GM18870 (cell line): ENCODE measurements around the gene HDAC5.

Source experiments
- ATAC-seq: cut with Tn5 transposase; IDR thresholded peaks from one replicate; pipeline ENCODE4 v1.9.1; 2021; ENCODE audit warnings: moderate library complexity; ENCODE audit not compliant: unreplicated experiment

HDAC5 gene

GRCh38 chr17:44091200-44091997 lies 32.0 kb downstream of the HDAC5 start:
- no peak for ATAC-seq

DNA sequence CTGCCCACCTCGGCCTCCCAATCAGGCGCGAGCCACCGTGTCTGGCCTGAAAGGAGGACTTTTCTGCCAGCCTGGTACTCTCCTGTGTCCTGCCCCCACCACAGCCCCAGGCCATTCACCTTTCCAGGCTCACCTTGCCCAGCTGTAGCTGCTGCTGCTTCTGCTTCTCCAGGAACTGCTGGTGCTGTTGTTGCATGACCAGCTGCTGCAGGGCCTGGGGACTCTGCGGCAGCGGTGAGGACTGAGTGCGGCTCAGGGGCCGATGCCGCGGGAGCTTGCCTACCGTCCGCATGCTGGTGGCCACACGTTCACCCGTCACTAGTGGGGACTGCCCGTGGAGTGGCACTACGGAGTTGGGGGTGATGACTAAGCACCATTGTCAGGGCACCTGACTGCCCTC lies 35.2 kb downstream of the HDAC5 start:
- ATAC-seq = no peak

- no peak for ATAC-seq
These were observed 36.1 kb downstream of the HDAC5 start for GRCh38 chr17:44087319-44087718.

- no peak for ATAC-seq
These were observed 36.8 kb downstream of the HDAC5 start for GRCh38 chr17:44086364-44087311.

GRCh38 chr17:44085908-44086307 lies 37.5 kb downstream of the HDAC5 start:
- no peak for ATAC-seq

DNA sequence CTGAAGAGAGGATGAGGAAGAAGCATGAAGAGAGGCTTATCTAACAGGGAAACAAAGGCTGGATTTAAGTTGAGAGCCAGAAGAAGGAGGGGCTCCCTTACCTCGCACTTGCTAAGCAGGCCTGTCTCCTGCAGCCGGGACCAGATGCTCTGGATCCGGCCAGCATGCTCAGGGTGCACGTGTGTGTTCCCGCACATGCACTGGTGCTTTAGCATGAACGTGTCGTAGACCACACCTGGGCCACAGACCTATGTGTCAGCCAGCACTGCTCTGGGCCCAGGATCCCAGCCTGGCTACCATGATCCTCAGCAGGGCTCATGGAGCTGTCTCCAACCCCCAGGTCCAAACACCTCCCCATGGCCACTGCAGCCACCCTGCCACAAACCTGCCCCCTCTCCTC lies 38.5 kb downstream of the HDAC5 start:
- no peak for ATAC-seq

DNA sequence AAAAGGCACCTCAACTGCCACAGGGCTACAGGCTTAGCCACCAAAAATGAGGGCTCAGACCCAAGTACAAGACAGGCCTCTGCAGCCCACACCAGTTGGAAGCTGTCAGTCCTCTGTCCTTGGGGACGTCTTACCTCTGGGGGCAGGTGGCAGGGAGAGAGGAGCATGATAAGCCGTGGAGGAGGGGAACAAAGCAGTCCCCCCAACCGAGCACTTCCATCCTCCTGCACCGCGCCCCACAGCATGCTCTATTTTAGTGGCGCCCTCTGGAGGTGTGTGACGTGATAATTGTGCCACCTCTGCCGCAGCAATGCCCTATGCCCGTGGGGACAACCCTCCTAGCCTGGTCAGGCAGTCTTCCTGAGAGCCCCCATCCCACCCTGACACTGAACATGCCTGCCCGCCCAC lies 39.3 kb downstream of the HDAC5 start:
- ATAC-seq = no peak

- no peak for ATAC-seq
These were observed 40.1 kb downstream of the HDAC5 start for GRCh38 chr17:44083250-44083849.

GRCh38 chr17:44082256-44082927 lies 41.0 kb downstream of the HDAC5 start:
- no peak for ATAC-seq

- ATAC-seq = no peak
These were observed 41.8 kb downstream of the HDAC5 start for GRCh38 chr17:44081681-44082080.

- ATAC-seq = no peak
These were observed 43.3 kb downstream of the HDAC5 start for GRCh38 chr17:44079877-44080821.

DNA sequence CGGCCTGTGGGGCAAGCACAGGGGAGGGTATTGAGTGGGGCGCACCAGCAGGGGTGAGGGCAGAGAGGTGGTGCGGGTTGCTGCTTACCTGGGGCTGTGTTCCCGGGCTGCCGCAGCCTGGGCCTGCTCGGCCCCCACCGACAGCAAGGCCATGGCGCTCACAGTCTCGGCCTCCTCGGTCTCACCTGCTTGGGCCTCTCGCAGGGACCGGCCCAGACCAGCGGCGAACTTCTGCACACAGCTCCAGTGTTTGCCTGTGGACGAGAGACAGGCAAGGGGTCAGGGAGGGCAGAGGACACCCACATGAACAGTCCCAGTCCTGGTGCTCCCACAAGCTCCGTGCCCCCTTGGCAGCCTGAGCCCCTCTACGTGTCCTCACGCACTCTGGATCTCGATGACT lies 45.0 kb downstream of the HDAC5 start:
- no peak for ATAC-seq

- ATAC-seq = no peak
These were observed 45.9 kb downstream of the HDAC5 start for GRCh38 chr17:44077595-44077909.

GRCh38 chr17:44076716-44077594 lies 46.5 kb downstream of the HDAC5 start:
- no peak for ATAC-seq

GRCh38 chr17:44075598-44076293 lies 47.7 kb downstream of the HDAC5 start:
- ATAC-seq = no peak

DNA sequence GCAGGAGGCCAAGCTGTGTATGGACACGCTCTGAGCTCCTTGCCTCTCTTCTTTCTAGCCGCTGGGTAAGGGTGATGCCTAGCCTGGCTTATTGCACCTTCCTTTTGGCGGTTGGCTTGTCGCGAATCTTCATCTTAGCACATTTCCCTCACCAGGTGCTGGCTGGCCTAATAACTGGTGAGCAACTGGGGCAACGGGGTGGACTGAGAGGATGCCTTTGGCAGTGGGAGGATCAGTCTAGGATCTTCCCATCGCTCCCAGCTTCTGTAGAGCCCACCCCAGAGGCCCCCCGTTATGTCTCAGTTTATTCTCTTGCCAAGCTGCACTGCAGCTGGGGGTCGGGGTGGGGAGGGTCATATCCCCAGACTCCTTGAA lies 48.5 kb downstream of the HDAC5 start:
- ATAC-seq = no peak

DNA sequence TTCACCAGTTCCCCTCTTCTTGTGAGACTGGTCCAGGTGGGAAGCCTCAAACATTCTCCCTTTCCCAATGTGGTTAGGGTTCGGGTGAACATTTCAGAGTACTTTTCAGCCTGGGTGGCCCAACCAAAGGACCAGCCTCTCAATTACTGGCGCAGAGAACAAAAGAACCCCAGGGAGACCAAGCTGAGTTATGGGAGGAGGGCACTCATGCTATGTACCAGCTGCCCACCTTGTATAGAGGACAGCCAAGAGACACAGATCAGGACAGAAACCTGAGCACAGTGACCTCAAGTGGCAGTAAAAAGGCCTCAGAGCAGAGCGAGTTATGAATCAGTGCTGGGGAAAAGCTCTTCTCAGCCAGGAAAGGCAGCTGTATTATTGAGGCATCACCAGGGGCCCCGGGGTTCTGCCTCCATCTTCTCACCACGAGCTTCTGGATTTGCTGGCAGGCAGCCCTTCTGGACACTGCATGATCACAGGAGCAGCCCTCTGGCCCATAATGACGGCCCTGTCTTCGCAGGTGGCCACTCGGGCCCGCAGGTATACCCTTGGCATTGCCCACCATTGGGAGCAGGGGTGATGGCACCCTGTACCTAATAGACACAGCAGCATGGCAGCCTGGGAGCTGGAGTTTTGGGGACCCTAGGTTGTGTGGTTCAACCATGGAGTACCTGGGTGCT lies 49.1 kb downstream of the HDAC5 start:
- no peak for ATAC-seq

GRCh38 chr17:44071772-44072171 lies 51.7 kb downstream of the HDAC5 start:
- no peak for ATAC-seq
